Measurements from ENCODE around the gene ABCF1. TPM values are rescaled to one million over a fixed set of nuclear protein-coding genes. Genes with fewer than 3 reads are reported as not detected.

Gene ABCF1
- total RNA-seq, 1 experiment from 2014 or later, result 53.3 TPM

DNA sequence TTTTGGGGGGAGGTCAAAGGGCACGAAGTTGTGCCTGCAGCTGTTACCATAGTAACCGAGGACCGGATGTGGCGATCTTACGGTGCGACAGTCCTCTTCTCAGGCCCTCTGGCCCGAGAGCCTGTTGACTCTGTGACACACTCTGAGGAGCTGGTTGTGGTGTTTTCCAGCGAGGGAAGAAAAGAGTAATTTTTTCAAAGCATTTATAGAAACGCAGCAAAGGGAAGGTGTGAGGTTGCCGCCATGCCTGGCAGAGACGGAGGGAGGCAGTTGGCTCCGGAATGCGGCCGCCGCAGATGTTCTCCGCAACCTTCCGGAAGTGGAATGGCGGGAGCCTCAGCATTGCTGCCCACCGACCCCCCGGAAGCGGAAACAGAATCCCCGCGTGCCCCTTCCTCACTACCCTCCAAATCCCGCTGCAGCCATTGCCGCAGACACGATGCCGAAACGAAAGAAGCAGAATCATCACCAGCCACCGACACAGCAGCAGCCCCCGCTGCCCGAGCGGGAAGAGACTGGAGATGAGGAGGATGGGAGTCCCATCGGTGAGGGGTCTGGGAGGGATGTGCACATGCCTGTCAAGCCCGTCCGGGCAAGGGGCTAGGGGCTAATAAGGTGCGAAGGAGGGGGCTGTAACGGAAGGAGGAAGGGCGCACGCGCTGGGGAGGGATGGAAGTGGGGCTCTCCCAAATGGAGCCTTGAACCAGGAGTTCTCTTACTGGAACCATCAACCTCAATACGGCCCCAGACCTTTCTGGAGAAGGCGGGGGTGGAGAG is 14.1 kb upstream of the ABCF1 start, which contains the start of gene PRR3:
Gene PRR3 (plus strand): TSS at position 390 of the 777 bp plus-strand sequence. CDS start 50 bp downstream, at position 440.
- Histone ChIP-seq H3K36me3 (ENCODE audit: control insufficient read depth in 1 of 2, insufficient read depth in 2 of 2, low read length in 2 of 2) (peaks cover 20 to 21% of the 10 kb centered on the region in 2 experiments), H3K27me3 (ENCODE audit: insufficient read depth, low read length) (no peaks in the 10 kb centered on the region), H3K79me2 (ENCODE audit: insufficient read depth, low read length) (peaks cover 54% of the 10 kb centered on the region), H3K9me2 (ENCODE audit: insufficient read depth) (no peaks in the 10 kb centered on the region), H3K4me1 (ENCODE audit: control insufficient read depth in 1 of 2, insufficient read depth in 2 of 2, low read length in 2 of 2) (peaks cover 10 to 23% of the 10 kb centered on the region in 2 experiments; a peak in 3 of 4 replicates), H3K4me3 (replicated peaks in 1 of 2; ENCODE audit: low read depth in 1 of 2, low read length in 2 of 2) (peak within 1 kb of the TSS; percentile 88 to 95), H3K4me2 (ENCODE audit: low read length) (peak within 1 kb of the TSS; percentile 91), H4K20me1 (ENCODE audit: insufficient read depth) (no peaks in the 10 kb centered on the region), H3K9ac (ENCODE audit: low read length) (peak within 1 kb of the TSS; percentile 98), H3K9me3 (ENCODE audit: control insufficient read depth in 1 of 2, insufficient read depth in 1 of 2, low read depth in 1 of 2, low read length in 2 of 2) (no peaks in the 10 kb centered on the region), H3K27ac (ENCODE audit: low read depth, low read length) (peak within 1 kb of the TSS; percentile 96), H2AFZ (ENCODE audit: low read depth, low read length, poor library complexity, severe bottlenecking) (no peak within 1 kb of the TSS)
- intact Hi-C loops (cut with micrococcal nuclease), result loop anchor here (1.0 to 5.0 kb wide), 2 partner anchors 14 to 160 kb away; partner anchors contain the start of genes ABCF1 and MDC1
- no TSS peak for BruUV-seq (replicated peaks)
- ChIA-PET RAD21 (ENCODE audit: low non-redundant PET in 1 of 2, low total read pairs in 2 of 2, uncharacterized antibody in 2 of 2, unreplicated experiment in 2 of 2) (no interaction called here), POLR2A (interaction anchor here (0.6 to 2.8 kb wide), 9 partner anchors 10 to 94 kb away, joined by 3 to 12 read pairs (median 3); partner anchors contain the start of genes ABCF1 and PPP1R10), CTCF (interaction anchor here (0.6 to 4.7 kb wide), 4 partner anchors 12 to 41 kb away, joined by 3 to 25 read pairs (median 8); no protein-coding TSS in a partner anchor)
- ATAC-seq, result peak; percentile 65
- peak; percentile 91 for DNase-seq (ENCODE audit: low read depth, low spot score)
- no peak for TF ChIP-seq ELF1 (IDR thresholded peaks at IDR 0.05; ENCODE audit: borderline replicate concordance, low read depth)
- TF ChIP-seq POLR2AphosphoS5 (IDR thresholded peaks at IDR 0.05; ENCODE audit: low read depth, low read length), result peak; percentile 42
- peak; percentile 83 for TF ChIP-seq ZFX (IDR thresholded peaks at IDR 0.05)
- TF ChIP-seq REST (IDR thresholded peaks at IDR 0.05; ENCODE audit: low read depth), result no peak
- TF ChIP-seq POLR2A (IDR thresholded peaks at IDR 0.05; ENCODE audit: borderline replicate concordance, extremely low read depth, insufficient read depth, insufficient read length), result peak; percentile 21
- peak; percentile 84 for TF ChIP-seq YY1 (IDR thresholded peaks at IDR 0.05; ENCODE audit: extremely low read depth, insufficient replicate concordance, low read depth, low read length)
- TF ChIP-seq EZH2 (IDR thresholded peaks at IDR 0.05), result no peak
- no peak for TF ChIP-seq ATF3 (IDR thresholded peaks at IDR 0.05)

Measured in HCT116 (cell line).